GM23248 (cell line): ENCODE results near the gene CCND1.
"Not testable (repeated sequence)": the region's sequence is repeated elsewhere in the genome, so short reads cannot be mapped to it uniquely, and the experiment has no call there.

Experiments used
- EZH2 ChIP-seq: fragments of 200-600 bp; sonication (generic); IDR thresholded peaks from 2 replicates; pipeline ENCODE4 v1.6.1; 2018; ENCODE audit warnings: antibody characterized with exemption, mild to moderate bottlenecking; ENCODE audit not compliant: insufficient read depth, poor library complexity, severe bottlenecking
- EZH2phosphoT487 ChIP-seq: fragments of 200-600 bp; sonication (generic); IDR thresholded peaks from 2 replicates; pipeline ENCODE4 v1.6.1; 2018; ENCODE audit warnings: antibody characterized with exemption, moderate library complexity, mild to moderate bottlenecking, low read depth; ENCODE audit not compliant: insufficient read depth

GRCh38 chr11:69695995-69696394 is 55.0 kb downstream of the CCND1 start:
- not testable (repeated sequence) for TF ChIP-seq EZH2, EZH2phosphoT487
